Thoracic aorta (tissue), 2 donors: ENCODE measurements around the gene RFPL1. TPM values are rescaled to one million over a fixed set of nuclear protein-coding genes. Genes with fewer than 3 reads are reported as not detected.
"Not testable (repeated sequence)": the region's sequence is repeated elsewhere in the genome, so short reads cannot be mapped to it uniquely, and the experiment has no call there.

Source experiments
- ATAC-seq: fragments of 150-250 bp; one replicate; pipeline ENCODE4 v1.8.0; 2017; ENCODE audit warnings: low read depth; ENCODE audit not compliant: insufficient number of reproducible peaks, low FRiP score
- DNase-seq: peaks from one replicate; pipeline ENCODE4 v3.0.0-alpha.2; 2020; ENCODE audit warnings: low spot score
- H3K27ac ChIP-seq, 2 donors: fragments of 200-600 bp; sonication (generic); 1 replicate in 1 of 2; 2 replicates in 1 of 2; pipeline ENCODE4 v1.5.1; 2016; ENCODE audit warnings: mild to moderate bottlenecking in 2 of 2, moderate library complexity in 2 of 2
- H3K27me3 ChIP-seq: fragments of 200-600 bp; sonication (generic); replicated peaks from 2 replicates; pipeline ENCODE4 v1.6.0; 2016; ENCODE audit warnings: mild to moderate bottlenecking; ENCODE audit not compliant: insufficient read depth
- H3K36me3 ChIP-seq: fragments of 200-600 bp; sonication (generic); one replicate; pipeline ENCODE4 v1.5.1; 2016
- H3K4me1 ChIP-seq, 2 donors: fragments of 200-600 bp; sonication (generic); 1 replicate in 1 of 2; 2 replicates in 1 of 2; pipeline versions ENCODE4 v1.5.1 to v1.6.0; 2016; ENCODE audit warnings: low read depth in 2 of 2, mild to moderate bottlenecking in 1 of 2; ENCODE audit not compliant: control insufficient read depth in 1 of 2
- H3K4me3 ChIP-seq: fragments of 200-600 bp; sonication (generic); 2 replicates; pipeline ENCODE4 v1.5.1; 2016; ENCODE audit warnings: mild to moderate bottlenecking
- H3K9me3 ChIP-seq: fragments of 200-600 bp; sonication (generic); 2 replicates; pipeline ENCODE4 v1.5.1; 2016
- CTCF ChIP-seq: fragments of 200-600 bp; sonication (generic); IDR thresholded peaks from one replicate; pipeline ENCODE4 v1.5.1; 2019; ENCODE audit warnings: antibody characterized with exemption
- total RNA-seq, 2 donors: library from RNA; depleted of rRNA; stranded (reverse); fragments of >200 nt; gene quantifications; one replicate each; pipeline versions ENCODE4 v1.1.0 to v1.2.3, GENCODE V29; 2016

The RFPL1 gene
- total RNA-seq, 2 donors from 2014 or later = not detected

GRCh38 chr22:29485448-29485847 is 47.1 kb downstream of the RFPL1 start:
- H3K4me1 ChIP-seq = peaks cover 0 to 7% of the 10 kb centered on the region in 2 donors
- ATAC-seq = no peak
- H3K27me3 ChIP-seq = no peaks in the 10 kb centered on the region
- H3K4me3 ChIP-seq = no peak overlapping the region
- H3K9me3 ChIP-seq = no peaks in the 10 kb centered on the region
- TF ChIP-seq CTCF = no peak
- no peaks in the 10 kb centered on the region for H3K36me3 ChIP-seq
- DNase-seq = no peak
- no peak overlapping the region for H3K27ac ChIP-seq

- no peak for DNase-seq
- Histone ChIP-seq H3K27ac (no peak overlapping the region), H3K27me3 (no peaks in the 10 kb centered on the region), H3K4me1 (no peaks in the 10 kb centered on the region), H3K4me3 (no peak overlapping the region), H3K9me3 (no peaks in the 10 kb centered on the region), H3K36me3 (no peaks in the 10 kb centered on the region)
- no peak for TF ChIP-seq CTCF
- no peak for ATAC-seq
Observed at GRCh38 chr22:29487426-29487986, 49.1 kb downstream of the RFPL1 start.

DNA sequence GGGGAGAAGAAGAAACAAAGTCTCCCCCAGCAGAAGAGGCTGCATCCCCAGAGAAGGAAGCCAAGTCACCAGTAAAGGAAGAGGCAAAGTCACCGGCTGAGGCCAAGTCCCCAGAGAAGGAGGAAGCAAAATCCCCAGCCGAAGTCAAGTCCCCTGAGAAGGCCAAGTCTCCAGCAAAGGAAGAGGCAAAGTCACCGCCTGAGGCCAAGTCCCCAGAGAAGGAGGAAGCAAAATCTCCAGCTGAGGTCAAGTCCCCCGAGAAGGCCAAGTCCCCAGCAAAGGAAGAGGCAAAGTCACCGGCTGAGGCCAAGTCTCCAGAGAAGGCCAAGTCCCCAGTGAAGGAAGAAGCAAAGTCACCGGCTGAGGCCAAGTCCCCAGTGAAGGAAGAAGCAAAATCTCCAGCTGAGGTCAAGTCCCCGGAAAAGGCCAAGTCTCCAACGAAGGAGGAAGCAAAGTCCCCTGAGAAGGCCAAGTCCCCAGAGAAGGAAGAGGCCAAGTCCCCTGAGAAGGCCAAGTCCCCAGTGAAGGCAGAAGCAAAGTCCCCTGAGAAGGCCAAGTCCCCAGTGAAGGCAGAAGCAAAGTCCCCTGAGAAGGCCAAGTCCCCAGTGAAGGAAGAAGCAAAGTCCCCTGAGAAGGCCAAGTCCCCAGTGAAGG is 50.9 kb downstream of the RFPL1 start:
- H3K27ac ChIP-seq, ATAC-seq, H3K36me3 ChIP-seq, DNase-seq, H3K4me1 ChIP-seq, H3K9me3 ChIP-seq, H3K27me3 ChIP-seq, H3K4me3 ChIP-seq: not testable (repeated sequence)

GRCh38 chr22:29491012-29491411 is 52.6 kb downstream of the RFPL1 start:
- Histone ChIP-seq H3K4me1 (no peaks in the 10 kb centered on the region), H3K9me3 (no peaks in the 10 kb centered on the region), H3K4me3 (no peak overlapping the region), H3K36me3 (no peaks in the 10 kb centered on the region), H3K27ac (no peak overlapping the region), H3K27me3 (no peaks in the 10 kb centered on the region)
- DNase-seq = no peak
- TF ChIP-seq CTCF = no peak
- ATAC-seq = no peak

Other genes starting within 250 kb of the RFPL1 start
- under 1 TPM in 1 of 2 donors, not detected in 1; 0.27 TPM for gene EMID1, start 232.7 kb upstream of the RFPL1 start, total RNA-seq
- gene RHBDD3, start 170.6 kb upstream of the RFPL1 start, total RNA-seq = 10 to 100 TPM; 23.9 to 36.7 TPM
- 100 to 1,000 TPM; 197 to 225 TPM for gene EWSR1, start 170.3 kb upstream of the RFPL1 start, total RNA-seq
- 10 to 100 TPM; 32.5 to 52.9 TPM for gene GAS2L1, start 131.9 kb upstream of the RFPL1 start, total RNA-seq
- gene RASL10A, start 122.9 kb upstream of the RFPL1 start, total RNA-seq = 1 to 10 TPM; 3.4 to 4.1 TPM
- gene AP1B1, start 50.0 kb upstream of the RFPL1 start, total RNA-seq = 10 to 100 TPM; 59.5 to 73.1 TPM
- gene NEFH, start 41.6 kb downstream of the RFPL1 start, total RNA-seq = under 1 TPM; 0.14 to 0.85 TPM
- 100 to 1,000 TPM in 1 of 2 donors, 10 to 100 TPM in 1; 39.8 to 104 TPM for gene THOC5, start 115.2 kb downstream of the RFPL1 start, total RNA-seq
- 1 to 10 TPM; 4.3 to 6.5 TPM for gene NIPSNAP1, start 142.5 kb downstream of the RFPL1 start, total RNA-seq
- 10 to 100 TPM; 37.1 to 41.2 TPM for gene NF2, start 165.1 kb downstream of the RFPL1 start, total RNA-seq